22Rv1 (cell line): ENCODE data around the gene RNF20.

Source experiments
- CTCF ChIP-seq: fragments of 450-650 bp; IDR thresholded peaks from 2 replicates; pipeline ENCODE4 v1.5.1; 2017; ENCODE audit warnings: mild to moderate bottlenecking
- ZFX ChIP-seq: fragments of 450-650 bp; IDR thresholded peaks from 2 replicates; pipeline ENCODE4 v1.6.1; 2017; ENCODE audit warnings: antibody characterized with exemption, borderline replicate concordance

- TF ChIP-seq CTCF: no peak
- no peak for TF ChIP-seq ZFX
Measured at GRCh38 chr9:101572316-101572715, 38.7 kb downstream of the RNF20 start.
